Measurements from ENCODE around the gene ADARB2. TPM values are rescaled to one million over a fixed set of nuclear protein-coding genes. Genes with fewer than 3 reads are reported as not detected.
"Not testable (repeated sequence)": the region's sequence is repeated elsewhere in the genome, so short reads cannot be mapped to it uniquely, and the experiment has no call there.

The ADARB2 gene
- total RNA-seq, 1 experiment from 2014 or later: 0.90 TPM

DNA sequence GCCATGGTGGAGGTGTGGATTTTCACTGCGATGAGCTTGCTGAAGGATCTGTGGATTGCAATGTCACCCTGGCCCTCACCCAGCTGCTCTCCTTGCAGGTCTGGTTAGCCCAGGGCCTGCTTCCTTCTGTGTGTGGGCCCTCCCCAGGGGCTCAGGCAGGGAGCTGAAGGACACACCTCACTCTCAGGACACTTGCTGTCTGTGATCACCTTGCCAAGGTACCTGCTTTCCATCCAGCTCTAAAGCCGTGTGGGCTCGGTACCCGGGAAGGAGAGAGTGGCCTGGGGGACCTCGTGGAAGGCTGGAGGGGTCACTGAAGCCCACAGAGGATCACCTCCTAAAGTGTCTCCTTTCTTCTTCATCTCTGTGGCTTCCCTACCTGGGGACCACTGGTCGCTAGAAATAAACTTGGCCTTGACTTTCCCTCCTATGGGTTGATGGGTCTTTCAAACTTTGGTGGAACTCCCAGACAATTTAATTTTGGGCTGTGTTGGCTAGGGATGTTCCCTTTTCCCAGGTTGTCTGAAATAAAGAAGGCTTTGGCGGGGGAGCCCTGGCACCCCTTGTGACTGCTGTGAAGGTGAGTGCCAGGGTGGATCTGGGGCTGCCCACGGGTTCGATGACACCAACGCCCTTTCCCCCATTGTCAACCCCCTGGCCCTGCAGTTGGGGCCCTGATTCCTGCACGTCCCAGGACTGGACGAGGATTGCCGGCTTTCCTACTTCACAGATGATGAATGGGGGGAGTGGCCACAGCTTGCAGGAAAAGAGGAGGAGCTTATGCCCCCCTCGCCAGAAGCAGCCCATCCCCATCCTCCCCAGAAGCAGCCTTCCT lies 331.0 kb downstream of the ADARB2 start:
- DNase-seq (ENCODE audit: low read depth, low spot score): no peak
- in situ Hi-C loops (cut with HindIII; ENCODE audit: low pct_unique_long_range_greater_than_20kb, low sequenced_read_pairs): no loop called here

DNA sequence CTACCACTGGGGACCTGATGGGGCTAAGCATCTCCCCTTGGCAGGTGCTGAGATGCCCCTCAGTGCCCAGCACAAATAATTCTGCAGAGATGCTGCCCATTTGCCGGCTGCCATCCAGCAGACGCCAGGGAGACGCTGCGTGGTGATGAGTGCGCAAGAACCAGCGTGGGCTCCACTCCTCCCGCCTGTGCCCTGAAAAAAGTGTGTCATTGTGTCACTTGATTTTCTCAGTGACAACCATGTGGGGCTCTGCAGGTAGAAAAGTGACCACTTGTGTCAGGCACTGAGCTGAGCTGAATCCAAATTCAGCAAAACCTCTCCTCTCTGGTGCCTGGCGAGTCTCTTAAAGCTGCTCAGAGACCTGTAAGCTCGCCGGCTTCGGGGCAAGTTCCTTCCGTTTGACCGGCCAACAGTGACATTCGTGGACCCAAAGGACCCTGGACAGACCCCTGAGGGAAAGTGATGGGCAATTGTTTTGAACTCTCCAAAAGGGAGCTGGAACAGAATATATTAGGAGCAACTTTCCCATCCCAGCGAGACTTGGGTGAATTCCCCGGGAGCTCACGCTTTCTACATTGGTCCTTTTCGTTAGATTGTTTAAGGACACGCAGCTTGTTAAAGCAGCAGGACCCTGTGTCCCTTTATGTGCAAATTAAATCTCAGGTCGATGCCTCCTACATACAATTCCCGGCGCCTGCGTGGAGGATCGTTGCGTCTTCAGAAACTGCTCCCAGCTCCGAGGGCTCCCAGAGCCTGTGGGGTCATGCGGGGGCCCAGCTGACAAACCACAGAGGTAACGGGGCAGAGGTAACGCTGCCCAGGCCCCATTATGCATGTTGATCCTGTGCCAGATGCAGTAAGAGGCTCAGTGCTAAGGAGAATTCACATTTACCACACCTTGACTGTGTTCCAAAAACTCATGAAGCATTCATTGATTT lies 332.7 kb downstream of the ADARB2 start:
- DNase-seq (ENCODE audit: low read depth, low spot score): no peak
- in situ Hi-C loops (cut with HindIII; ENCODE audit: low pct_unique_long_range_greater_than_20kb, low sequenced_read_pairs): no loop called here

DNA sequence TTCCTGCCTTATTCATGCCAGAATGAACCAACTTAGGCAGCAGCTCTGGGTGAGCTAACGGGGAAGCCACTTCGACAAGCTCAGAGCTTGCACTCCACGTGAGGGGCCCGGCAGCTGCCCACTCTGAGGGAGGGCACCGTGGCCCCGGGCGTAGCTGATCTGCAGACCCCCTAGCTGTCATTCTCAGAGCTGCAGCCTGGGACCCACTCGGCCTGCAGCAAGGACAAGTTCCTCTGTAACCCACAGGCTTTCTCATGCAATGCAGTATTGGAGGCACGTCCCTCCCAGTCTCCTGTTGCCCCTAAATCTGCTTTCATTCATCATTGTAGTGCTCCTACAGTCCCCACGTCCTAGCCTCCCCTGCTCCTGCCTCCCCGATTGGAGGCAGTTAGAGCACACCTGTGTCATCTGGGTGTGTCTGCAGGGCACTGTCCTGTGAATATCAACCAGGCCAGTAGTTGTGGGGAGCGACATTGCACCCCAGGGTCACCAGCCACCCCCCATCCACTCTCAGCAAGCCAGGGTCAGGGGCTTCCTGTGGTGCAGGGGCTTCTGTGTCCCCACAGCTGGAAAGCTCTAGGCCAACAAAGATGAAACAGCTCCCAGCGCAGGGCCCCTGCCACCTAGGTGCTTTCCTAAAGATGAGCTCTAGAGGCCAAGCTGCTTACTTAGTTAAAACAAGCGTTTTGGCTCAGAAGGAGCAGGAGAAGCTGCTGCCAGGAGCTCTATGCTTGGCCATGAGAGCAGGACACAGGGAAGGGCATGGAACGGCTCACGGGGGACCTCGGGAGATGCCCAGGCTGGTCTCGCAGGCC lies 333.6 kb downstream of the ADARB2 start:
- DNase-seq (ENCODE audit: low read depth, low spot score): no peak
- in situ Hi-C loops (cut with HindIII; ENCODE audit: low pct_unique_long_range_greater_than_20kb, low sequenced_read_pairs): no loop called here

DNA sequence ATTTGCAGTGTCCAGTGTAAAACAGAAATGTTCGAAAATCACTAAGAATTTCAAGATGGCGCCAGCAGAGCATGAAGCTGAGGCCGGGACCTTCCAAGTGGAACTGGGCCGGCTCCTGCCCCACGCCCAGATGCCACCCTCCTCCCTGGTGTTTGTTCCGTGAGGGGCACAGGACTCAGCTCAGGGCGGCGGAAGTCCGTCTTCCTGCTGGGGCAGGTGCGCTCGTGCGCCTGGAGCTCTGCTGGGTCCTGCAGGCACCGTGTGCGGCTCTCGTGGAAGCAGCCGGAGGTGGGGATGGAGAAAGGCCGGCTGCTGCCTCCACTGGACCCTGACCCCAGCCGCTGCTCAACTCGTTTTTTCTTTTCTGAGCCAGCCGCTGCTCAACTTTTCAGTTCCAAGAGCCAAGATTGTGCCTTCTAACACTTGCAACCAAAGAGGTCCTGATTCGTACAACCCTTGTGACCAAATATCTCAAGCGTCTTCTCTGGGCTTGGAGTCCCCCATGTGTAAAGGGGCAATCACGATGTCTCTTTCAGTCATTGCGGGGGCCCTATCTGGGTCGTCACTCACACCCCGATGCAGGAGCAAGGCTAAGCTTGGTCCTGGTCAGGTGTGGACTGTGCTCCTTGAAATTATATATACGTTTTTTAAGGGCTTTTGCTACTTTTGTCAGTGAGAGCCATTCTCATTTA lies 334.4 kb downstream of the ADARB2 start:
- no peak for DNase-seq (ENCODE audit: low read depth, low spot score)
- in situ Hi-C loops (cut with HindIII; ENCODE audit: low pct_unique_long_range_greater_than_20kb, low sequenced_read_pairs): no loop called here

DNA sequence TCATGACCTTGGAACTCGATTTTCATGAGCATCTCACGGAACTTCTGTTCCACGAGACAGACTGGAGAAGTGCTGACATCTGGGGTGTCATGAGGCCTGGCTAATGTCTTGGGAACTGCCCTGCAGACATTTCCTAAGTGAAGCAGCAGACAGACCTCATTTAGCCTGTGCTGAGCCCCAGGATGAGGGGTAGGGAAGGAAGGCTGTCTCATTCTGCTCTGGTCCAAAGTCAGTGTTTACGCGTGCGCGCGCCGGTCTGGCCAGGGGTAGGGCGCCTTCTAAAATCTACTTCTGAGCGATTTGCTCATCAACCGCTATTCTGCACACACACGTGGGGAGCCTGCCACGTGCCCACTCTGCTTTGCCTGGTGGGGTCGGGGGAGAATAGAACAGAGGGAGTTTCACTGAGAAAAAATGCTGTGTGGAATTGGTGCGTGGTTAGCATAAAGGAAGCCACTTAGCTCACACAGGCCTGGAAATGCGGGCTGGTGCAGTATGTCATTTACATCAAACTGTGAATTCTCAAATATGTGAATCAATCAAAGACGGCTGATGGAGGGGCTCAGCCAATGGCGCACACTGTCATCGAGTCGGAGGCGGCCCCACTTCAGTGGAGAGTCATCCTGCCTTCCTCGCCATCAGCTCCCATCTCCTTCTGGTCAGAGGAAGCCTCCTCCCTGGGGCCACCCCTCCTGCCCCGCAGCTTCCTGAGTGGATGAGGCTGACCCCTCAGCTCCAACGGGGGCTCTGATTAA lies 335.1 kb downstream of the ADARB2 start:
- in situ Hi-C loops (cut with HindIII; ENCODE audit: low pct_unique_long_range_greater_than_20kb, low sequenced_read_pairs): no loop called here
- DNase-seq (ENCODE audit: low read depth, low spot score): no peak

DNA sequence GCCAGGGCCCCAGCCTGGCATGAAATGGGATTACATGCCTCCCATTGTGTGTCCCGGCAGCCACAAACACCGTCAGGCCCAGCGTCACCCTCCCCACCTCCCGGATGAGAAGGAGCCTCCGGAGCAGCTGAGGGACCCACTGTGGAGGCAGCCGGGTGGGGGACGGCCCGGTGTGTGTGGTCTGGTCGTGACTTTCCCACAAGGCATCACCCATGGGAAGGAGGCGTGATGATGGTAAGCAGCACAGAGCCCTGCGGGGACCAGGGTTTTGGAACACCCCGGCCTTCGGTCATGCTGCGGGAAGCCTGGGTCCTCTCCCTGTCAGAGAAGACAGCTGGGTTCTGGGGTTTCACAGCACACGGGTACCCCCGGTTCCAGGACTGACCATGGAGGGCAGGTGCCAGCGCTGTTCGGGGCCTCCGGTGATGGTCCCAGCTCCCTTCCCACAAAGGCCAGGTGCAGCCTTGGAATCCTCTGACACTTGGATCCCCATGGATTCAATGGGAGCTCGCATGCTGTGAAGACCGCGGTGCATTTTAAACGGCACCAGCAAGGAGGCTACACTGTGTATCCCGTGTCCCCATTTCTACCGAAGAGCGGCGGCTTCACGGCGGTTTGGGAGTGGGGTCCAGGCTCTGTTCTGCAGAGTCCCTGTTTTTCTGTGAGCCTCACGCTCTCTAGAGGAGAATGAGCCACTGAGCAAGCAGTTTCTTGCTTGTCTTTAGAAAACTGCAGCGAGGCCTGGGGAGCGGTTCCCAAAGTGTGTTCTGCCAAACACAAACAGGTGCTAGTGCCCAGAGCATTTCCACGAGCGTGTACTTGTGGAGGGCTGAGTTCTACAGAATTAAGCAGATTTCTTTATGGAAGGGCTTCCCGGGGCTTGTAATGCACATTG lies 336.0 kb downstream of the ADARB2 start:
- DNase-seq (ENCODE audit: low read depth, low spot score): no peak
- in situ Hi-C loops (cut with HindIII; ENCODE audit: low pct_unique_long_range_greater_than_20kb, low sequenced_read_pairs): no loop called here

DNA sequence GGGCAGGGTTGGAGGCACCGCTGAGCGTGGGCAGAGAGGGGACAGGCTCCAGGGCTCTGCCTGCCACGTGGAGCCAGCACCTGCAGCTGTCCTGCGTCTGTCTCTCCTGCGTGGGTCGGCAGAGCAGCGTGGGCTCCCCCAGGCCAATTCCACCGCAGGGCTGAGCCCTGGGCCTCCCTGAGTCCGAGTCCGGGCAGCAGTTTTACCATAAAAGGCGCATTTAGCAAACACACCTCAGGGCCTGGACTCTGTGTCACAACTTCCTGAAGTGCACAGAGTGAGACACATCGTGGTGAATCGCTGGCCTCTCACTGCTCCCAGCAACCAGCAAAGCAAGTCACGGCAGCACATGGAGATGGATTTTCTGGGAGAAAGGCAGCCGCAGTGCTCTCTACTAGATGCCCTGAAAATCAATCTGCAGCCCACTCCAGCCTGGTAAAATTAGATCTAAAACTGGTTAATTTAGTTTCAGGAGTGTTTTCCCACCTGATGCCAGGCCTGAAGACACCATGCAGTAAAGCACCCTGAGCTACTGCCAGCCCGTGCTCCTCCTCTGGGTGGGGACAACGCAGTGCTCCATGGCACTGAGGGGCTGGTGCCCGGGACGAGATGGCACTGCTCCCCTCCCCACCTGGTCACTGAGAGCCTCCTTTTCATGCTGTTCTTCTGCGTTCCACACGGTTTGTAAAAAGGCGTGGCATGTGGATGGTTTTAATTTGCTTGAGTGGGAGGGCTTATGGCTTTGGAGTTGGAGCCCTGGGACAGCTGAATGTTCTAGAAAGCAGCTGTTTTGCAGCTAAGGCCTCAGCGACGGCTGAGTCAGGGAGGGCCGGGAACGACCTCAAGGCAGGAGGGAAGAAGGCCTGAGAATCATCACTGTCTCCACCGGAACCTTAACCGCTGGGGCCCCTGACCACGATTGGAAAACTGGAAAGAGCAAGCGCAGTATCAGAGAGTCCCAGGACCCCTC lies 336.9 kb downstream of the ADARB2 start:
- in situ Hi-C loops (cut with HindIII; ENCODE audit: low pct_unique_long_range_greater_than_20kb, low sequenced_read_pairs): no loop called here
- DNase-seq (ENCODE audit: low read depth, low spot score): no peak

DNA sequence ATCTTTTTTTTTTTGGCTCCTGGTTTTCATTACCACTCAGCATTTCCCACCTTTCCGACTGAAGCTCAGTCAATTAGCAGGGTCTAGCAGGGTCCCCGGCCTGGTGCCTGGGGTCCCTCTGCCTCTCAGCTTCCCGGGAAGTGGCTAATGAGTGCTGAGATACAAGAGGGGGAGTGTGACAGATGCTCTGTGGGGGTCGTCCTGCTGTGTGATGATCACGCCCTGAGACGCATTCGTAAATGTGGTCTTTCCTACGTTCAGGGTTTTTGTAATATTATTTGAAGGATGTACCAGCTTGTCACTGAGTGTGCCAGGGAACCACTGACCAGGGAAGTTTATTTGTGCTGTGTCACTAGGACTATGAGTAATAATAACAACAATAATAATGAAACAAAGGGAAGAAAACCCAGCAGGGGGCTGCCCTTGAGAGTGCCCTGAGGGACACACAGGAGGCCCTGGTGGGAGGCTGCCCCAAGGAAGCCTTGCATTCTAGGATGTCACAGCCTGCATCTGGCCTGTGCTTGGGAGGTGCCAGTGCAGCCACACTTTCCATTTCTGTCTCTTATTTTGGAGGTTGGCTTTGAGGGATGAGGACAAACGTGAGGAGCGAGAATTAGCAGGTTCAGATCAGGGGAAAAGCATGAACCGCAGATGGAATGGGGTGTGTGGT lies 337.8 kb downstream of the ADARB2 start:
- in situ Hi-C loops (cut with HindIII; ENCODE audit: low pct_unique_long_range_greater_than_20kb, low sequenced_read_pairs): no loop called here
- no peak for DNase-seq (ENCODE audit: low read depth, low spot score)

DNA sequence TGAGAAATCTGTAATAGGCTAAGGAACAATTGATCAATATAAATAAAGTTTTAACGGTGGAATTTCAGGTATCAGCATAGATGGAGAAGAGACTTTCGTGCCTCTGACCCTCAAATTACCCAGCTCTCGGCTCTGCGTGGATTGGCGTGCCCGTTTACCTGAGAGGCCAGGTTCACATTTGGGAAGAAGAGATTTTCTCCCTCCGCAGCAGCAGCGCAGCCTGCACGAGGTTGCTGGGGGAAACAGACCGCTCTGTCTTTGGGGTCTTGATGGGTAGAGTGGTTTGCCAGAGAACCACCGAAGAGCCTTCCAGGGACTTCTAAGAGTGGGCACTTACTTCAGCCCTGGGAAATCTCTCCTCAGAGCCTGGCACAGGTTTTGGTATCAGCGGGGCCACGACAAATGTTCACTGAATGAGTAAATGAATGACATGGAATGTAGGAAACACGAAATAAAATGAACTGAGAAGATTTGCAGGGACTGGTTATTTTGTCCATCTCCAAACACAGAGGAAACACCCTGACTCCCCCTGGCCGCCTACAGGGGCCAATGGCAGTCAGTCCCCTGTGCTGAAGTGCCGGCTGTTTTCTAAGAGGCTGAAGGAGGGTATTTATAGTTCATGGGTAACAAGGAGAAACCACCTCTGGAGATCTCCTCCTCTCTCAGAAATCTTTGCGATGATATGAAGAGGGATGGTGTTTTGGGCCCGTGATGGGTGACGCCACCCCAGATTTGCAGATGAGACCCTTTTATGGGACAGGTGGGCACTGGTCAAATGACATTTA lies 338.5 kb downstream of the ADARB2 start:
- DNase-seq (ENCODE audit: low read depth, low spot score): no peak
- in situ Hi-C loops (cut with HindIII; ENCODE audit: low pct_unique_long_range_greater_than_20kb, low sequenced_read_pairs): no loop called here

DNA sequence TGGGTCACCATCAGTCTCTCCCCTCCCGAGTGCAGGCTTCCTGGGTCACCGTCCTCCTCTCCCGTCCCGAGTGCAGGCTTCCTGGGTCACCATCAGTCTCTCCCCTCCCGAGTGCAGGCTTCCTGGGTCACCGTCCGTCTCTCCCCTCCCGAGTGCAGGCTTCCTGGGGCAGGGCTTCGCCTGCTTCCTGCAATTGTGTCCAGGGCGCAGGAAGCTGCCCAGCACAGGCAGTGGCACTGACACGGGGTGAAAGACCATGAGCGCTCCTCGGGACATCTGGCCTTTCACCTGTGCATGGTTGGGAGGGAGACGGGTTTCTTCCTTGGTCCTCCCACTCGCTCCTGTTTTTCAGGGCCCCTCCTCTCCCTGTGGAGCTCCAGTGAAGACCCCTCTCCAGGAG lies 339.2 kb downstream of the ADARB2 start:
- DNase-seq (ENCODE audit: low read depth, low spot score); in situ Hi-C loops (cut with HindIII; ENCODE audit: low pct_unique_long_range_greater_than_20kb, low sequenced_read_pairs): not testable (repeated sequence)

DNA sequence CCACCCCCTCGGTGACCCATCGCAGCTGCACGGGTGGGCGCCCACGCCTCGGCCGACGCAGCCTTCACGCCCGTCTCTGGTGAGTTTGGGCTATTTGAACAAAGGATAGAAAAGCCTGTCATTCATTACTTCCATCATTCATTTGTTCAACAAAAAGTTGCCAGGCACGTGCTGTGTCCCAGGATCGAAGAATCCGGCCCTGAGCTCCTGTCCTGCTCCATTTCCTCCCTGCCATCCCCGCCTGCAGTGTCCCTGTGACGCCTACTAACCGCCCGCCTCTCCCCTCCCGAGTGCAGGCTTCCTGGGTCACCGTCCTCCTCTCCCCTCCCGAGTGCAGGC lies 341.1 kb downstream of the ADARB2 start:
- in situ Hi-C loops (cut with HindIII; ENCODE audit: low pct_unique_long_range_greater_than_20kb, low sequenced_read_pairs): no loop called here
- no peak for DNase-seq (ENCODE audit: low read depth, low spot score)

DNA sequence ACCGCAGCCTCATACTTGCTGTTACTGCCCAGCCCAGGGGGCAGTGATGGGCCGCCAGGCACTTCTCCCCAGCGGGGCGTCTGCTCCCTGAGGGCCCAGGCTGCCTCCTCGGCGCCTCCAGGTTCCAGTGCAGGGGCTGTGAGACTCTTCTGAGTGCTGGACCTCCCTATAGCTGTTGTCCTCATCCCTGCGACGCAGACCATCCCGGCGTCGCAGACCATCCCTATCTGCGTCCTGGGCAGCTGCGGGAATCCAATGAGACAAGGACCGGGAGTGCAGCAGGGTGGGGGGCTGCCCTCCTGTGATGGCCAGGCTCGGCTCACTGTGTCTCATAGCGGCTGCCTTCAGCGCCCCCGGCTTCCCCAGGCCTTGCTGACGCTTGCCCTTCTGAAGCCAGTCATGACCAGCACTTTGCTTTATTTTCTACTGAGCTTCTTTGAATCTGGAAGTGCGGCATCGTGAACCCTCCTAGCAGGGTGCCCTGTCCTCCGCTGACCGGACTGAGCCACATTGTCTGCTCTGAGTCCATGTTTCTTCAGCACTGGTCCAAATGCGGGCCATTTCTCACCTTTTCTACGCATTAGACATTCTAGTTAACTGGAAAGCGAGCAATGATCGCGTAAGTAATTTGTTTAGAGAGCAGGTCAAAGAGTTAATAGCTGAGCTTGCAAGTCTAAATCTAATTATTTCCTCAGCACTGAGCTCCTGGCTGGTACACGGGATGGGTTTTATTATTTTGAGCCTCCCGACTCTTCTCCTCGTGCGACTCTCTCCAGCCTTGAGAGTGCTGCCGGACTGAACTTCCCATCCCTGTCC lies 341.6 kb downstream of the ADARB2 start:
- DNase-seq (ENCODE audit: low read depth, low spot score): no peak
- in situ Hi-C loops (cut with HindIII; ENCODE audit: low pct_unique_long_range_greater_than_20kb, low sequenced_read_pairs): no loop called here

DNA sequence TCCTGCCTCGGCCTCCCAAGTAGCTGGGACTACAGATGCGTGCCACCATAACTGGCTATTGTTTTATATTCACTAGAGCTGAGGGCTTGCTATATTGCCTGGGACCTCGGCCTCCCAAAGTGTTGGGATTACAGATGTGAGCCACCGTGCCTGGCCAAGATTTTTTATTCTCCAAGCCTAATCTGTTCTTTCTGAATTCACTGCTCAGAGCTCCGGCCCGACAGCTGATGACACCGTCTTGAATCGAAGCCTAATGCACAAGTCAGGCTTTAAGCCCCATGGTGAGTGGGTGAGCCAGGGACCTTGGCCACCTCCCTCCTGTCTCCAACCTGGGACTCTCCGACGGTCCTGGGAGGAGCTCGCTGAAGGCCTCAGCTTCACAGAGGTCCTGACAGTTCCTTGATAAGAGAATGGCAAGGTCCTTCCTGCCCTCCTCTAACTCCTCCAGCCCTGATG lies 342.3 kb downstream of the ADARB2 start:
- DNase-seq (ENCODE audit: low read depth, low spot score): no peak
- in situ Hi-C loops (cut with HindIII; ENCODE audit: low pct_unique_long_range_greater_than_20kb, low sequenced_read_pairs): no loop called here
